Neuronal stem cell (in vitro differentiated cells): ENCODE results near the gene MTO1.

Experiments
- DNase-seq: peaks from one replicate; pipeline ENCODE4 v3.0.0-alpha.2; 2013; ENCODE audit warnings: low spot score
- H2AFZ ChIP-seq: one replicate; pipeline ENCODE4 v1.6.1; 2013; ENCODE audit warnings: mild to moderate bottlenecking, low read length, inconsistent platforms
- H2AK5ac ChIP-seq: 2 replicates; pipeline ENCODE4 v1.6.1; 2013; ENCODE audit warnings: low read depth, mild to moderate bottlenecking, inconsistent platforms, low read length, moderate library complexity, mixed read lengths
- H2BK120ac ChIP-seq: 2 replicates; pipeline ENCODE4 v1.6.1; 2013; ENCODE audit warnings: low read depth, mild to moderate bottlenecking, inconsistent platforms, low read length, moderate library complexity, mixed read lengths
- H2BK12ac ChIP-seq: one replicate; pipeline ENCODE4 v1.6.1; 2013; ENCODE audit warnings: low read length, inconsistent platforms
- H2BK15ac ChIP-seq: 2 replicates; pipeline ENCODE4 v1.6.1; 2013; ENCODE audit warnings: mild to moderate bottlenecking, low read length, inconsistent platforms, mixed read lengths
- H2BK5ac ChIP-seq: one replicate; pipeline ENCODE4 v1.6.1; 2013; ENCODE audit warnings: inconsistent platforms, mild to moderate bottlenecking, low read length, moderate library complexity
- H3K14ac ChIP-seq: one replicate; pipeline ENCODE4 v1.6.1; 2013; ENCODE audit warnings: low read length, inconsistent platforms
- H3K18ac ChIP-seq: 2 replicates; pipeline ENCODE4 v1.6.1; 2013; ENCODE audit warnings: low read length, inconsistent platforms
- H3K23ac ChIP-seq: 2 replicates; pipeline ENCODE4 v1.6.1; 2013; ENCODE audit warnings: low read depth, mild to moderate bottlenecking, mixed read lengths, low read length, inconsistent platforms; ENCODE audit not compliant: poor library complexity
- H3K27ac ChIP-seq: replicated peaks from 3 replicates; pipeline ENCODE4 v1.5.1; 2013; ENCODE audit warnings: low read length, inconsistent platforms
- H3K27me3 ChIP-seq, 3 experiments: 2 replicates each; pipeline ENCODE4 v1.6.1; 2013; ENCODE audit warnings: low read length in 3 of 3, mild to moderate bottlenecking in 2 of 3, inconsistent platforms in 1 of 3, low read depth in 1 of 3, mixed read lengths in 1 of 3, moderate library complexity in 1 of 3; ENCODE audit not compliant: control insufficient read depth in 3 of 3, insufficient read depth in 3 of 3
- H3K36me3 ChIP-seq, 2 donors: replicated peaks in 1 of 2; 2 replicates each; pipeline ENCODE4 v1.6.1; 2013; ENCODE audit warnings: low read length in 2 of 2; ENCODE audit not compliant: control insufficient read depth in 2 of 2, insufficient read depth in 2 of 2
- H3K4ac ChIP-seq: 2 replicates; pipeline ENCODE4 v1.6.1; 2013; ENCODE audit warnings: inconsistent platforms, mild to moderate bottlenecking, low read length, moderate library complexity
- H3K4me1 ChIP-seq, 2 donors: 1 replicate in 1 of 2; 2 replicates in 1 of 2; pipeline ENCODE4 v1.6.1; 2013; ENCODE audit warnings: low read length in 2 of 2, low read depth in 1 of 2; ENCODE audit not compliant: control insufficient read depth in 2 of 2, insufficient read depth in 1 of 2
- H3K4me2 ChIP-seq: one replicate; pipeline ENCODE4 v1.6.1; 2013; ENCODE audit warnings: mild to moderate bottlenecking, low read length, inconsistent platforms; ENCODE audit not compliant: insufficient read depth, poor library complexity, severe bottlenecking
- H3K4me3 ChIP-seq, 2 donors: 2 replicates each; pipeline ENCODE4 v1.5.1; 2013; ENCODE audit warnings: low read length in 2 of 2, mild to moderate bottlenecking in 2 of 2, inconsistent platforms in 1 of 2, moderate library complexity in 1 of 2
- H3K79me1 ChIP-seq: one replicate; pipeline ENCODE4 v1.6.1; 2013; ENCODE audit warnings: low read depth, mild to moderate bottlenecking, inconsistent platforms, low read length, moderate library complexity
- H3K9ac ChIP-seq: one replicate; pipeline ENCODE4 v1.6.1; 2013; ENCODE audit warnings: mild to moderate bottlenecking, low read depth, low read length, inconsistent platforms; ENCODE audit not compliant: poor library complexity
- H3K9me3 ChIP-seq, 2 donors: replicated peaks in 1 of 2; 2 replicates each; pipeline versions ENCODE3 to v1.6.1; 2013; ENCODE audit warnings: low read length in 2 of 2, mild to moderate bottlenecking in 2 of 2, inconsistent platforms in 1 of 2, low read depth in 1 of 2, mixed read lengths in 1 of 2, moderate library complexity in 1 of 2; ENCODE audit not compliant: control insufficient read depth in 2 of 2, insufficient read depth in 1 of 2
- H4K8ac ChIP-seq: one replicate; pipeline ENCODE4 v1.6.1; 2013; ENCODE audit warnings: low read depth, mild to moderate bottlenecking, inconsistent platforms, low read length, moderate library complexity
- H4K91ac ChIP-seq: one replicate; pipeline ENCODE4 v1.6.1; 2013; ENCODE audit warnings: low read length, low read depth, mild to moderate bottlenecking, inconsistent platforms; ENCODE audit not compliant: poor library complexity
- WGBS, 2 donors: extraction: QIAGEN DNeasy Blood & Tissue Kit; methylation state at CpG; one replicate each; pipeline ENCODE4 v1.1.7; 2013; ENCODE audit warnings: missing lambda C conversion rate in 2 of 2, mixed read lengths in 1 of 2; ENCODE audit not compliant: insufficient read length in 2 of 2, insufficient replicate concordance in 1 of 2; ENCODE audit errors: extremely low coverage in 2 of 2; 5-methylcytosine and 5-hydroxymethylcytosine counted together

MTO1 gene

DNA sequence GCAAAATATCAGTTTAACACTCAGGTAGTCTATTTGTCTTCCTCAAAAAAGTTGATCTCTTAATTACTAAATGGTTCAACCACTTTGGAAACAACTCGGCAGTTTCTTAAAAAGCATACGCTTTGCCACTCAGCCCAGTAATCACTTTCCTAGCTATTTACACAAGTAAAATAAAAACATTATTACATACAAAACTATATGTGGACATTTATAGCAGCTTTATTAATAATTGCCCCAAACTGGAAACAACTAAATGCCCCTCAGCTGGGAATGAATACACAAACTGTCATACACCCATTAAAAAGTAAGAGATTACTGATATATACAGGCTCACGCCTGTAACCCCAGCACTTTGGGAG, 51.9 kb downstream of the MTO1 start:
- no peaks in the 10 kb centered on the region for H3K9me3 ChIP-seq
- no peak overlapping the region for H2BK15ac ChIP-seq
- H3K4me3 ChIP-seq = no peak overlapping the region
- H3K4ac ChIP-seq = no peak overlapping the region
- no peak overlapping the region for H3K23ac ChIP-seq
- H3K18ac ChIP-seq = no peak overlapping the region
- peaks cover 13 to 48% of the 10 kb centered on the region in 2 donors for H3K36me3 ChIP-seq
- DNase-seq = no peak
- H4K91ac ChIP-seq = no peak overlapping the region
- H4K8ac ChIP-seq = no peak overlapping the region
- no peak overlapping the region for H2BK5ac ChIP-seq
- no peak overlapping the region for H2BK120ac ChIP-seq
- no peak overlapping the region for H2BK12ac ChIP-seq
- no peak overlapping the region for H3K27ac ChIP-seq
- peaks cover 3 to 6% of the 10 kb centered on the region in 2 donors for H3K4me1 ChIP-seq
- H3K9ac ChIP-seq = no peak overlapping the region
- H3K79me1 ChIP-seq = peaks cover under 1% of the 10 kb centered on the region
- no peak overlapping the region for H3K4me2 ChIP-seq
- no peak overlapping the region for H2AFZ ChIP-seq
- no peak overlapping the region for H3K14ac ChIP-seq
- WGBS, 2 donors = no CpG with 5 or more reads among the region's 3 CpGs
- no peaks in the 10 kb centered on the region for H3K27me3 ChIP-seq
- H2AK5ac ChIP-seq = no peak overlapping the region

DNA sequence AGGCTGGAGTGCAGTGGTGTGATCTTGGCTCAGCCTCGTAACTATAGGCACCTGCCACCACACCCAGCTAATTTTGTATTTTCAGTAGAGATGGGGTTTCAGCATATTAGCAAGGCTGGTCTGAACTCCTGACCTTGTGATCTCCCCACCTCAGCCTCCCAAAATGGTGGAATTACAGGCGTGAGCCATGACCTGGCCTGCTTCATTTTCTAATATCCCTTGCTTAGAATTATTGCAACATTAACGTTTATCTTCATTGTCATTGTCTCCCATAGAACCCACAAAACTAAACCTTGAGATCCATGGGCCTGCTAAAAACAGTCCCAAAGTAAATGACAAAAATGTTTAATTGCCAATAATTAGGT, 53.2 kb downstream of the MTO1 start:
- Histone ChIP-seq H3K36me3 (peaks cover 20 to 60% of the 10 kb centered on the region in 2 donors), H3K79me1 (peaks cover 2% of the 10 kb centered on the region), H3K23ac (no peak overlapping the region), H3K4ac (no peak overlapping the region), H2BK12ac (no peak overlapping the region), H4K8ac (no peak overlapping the region), H3K14ac (no peak overlapping the region), H3K27ac (no peak overlapping the region), H3K9me3 (no peaks in the 10 kb centered on the region), H3K9ac (no peak overlapping the region), H3K4me3 (no peak overlapping the region), H3K27me3 (no peaks in the 10 kb centered on the region), H2BK15ac (no peak overlapping the region), H3K18ac (no peak overlapping the region), H3K4me1 (peaks cover 6 to 9% of the 10 kb centered on the region in 2 donors), H2AK5ac (no peak overlapping the region), H3K4me2 (no peak overlapping the region), H4K91ac (no peak overlapping the region), H2BK5ac (no peak overlapping the region), H2BK120ac (no peak overlapping the region), H2AFZ (no peak overlapping the region)
- DNase-seq = no peak
- WGBS, 2 donors = no CpG with 5 or more reads among the region's 3 CpGs

DNA sequence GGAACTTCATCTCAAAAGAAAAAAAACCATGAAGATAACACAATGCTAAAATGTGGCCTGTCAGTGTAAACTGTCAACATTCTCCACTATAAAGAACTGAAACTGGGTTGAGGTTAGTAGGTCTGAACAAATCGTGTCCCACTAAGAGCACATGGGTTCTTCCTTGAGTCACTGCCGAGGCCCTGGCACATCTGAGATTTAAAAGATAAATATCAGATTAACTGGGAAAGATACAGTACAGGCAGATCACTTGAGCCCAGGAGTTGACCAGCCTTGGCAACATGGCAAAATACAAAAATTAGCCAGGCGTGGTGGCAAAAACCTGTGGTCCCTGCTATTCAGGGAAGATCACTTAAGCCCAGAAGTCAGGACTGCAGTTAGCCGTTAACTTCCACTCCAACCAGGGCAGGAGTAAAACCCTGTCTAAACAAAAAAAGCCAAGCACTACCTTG, 53.7 kb downstream of the MTO1 start:
- Histone ChIP-seq H2BK120ac (no peak overlapping the region), H3K4me1 (peaks cover 6 to 9% of the 10 kb centered on the region in 2 donors), H2BK12ac (no peak overlapping the region), H3K79me1 (peaks cover 3% of the 10 kb centered on the region), H3K9ac (no peak overlapping the region), H3K4ac (no peak overlapping the region), H3K4me3 (no peak overlapping the region), H3K27me3 (no peaks in the 10 kb centered on the region), H3K36me3 (peaks cover 24 to 65% of the 10 kb centered on the region in 2 donors), H2BK15ac (no peak overlapping the region), H3K23ac (no peak overlapping the region), H3K18ac (no peak overlapping the region), H3K9me3 (no peaks in the 10 kb centered on the region), H4K8ac (no peak overlapping the region), H3K14ac (no peak overlapping the region), H2BK5ac (no peak overlapping the region), H2AK5ac (no peak overlapping the region), H2AFZ (no peak overlapping the region), H3K4me2 (no peak overlapping the region), H3K27ac (peak overlapping the region; percentile 13), H4K91ac (no peak overlapping the region)
- DNase-seq = no peak
- no CpG with 5 or more reads among the region's 4 CpGs for WGBS, 2 donors

DNA sequence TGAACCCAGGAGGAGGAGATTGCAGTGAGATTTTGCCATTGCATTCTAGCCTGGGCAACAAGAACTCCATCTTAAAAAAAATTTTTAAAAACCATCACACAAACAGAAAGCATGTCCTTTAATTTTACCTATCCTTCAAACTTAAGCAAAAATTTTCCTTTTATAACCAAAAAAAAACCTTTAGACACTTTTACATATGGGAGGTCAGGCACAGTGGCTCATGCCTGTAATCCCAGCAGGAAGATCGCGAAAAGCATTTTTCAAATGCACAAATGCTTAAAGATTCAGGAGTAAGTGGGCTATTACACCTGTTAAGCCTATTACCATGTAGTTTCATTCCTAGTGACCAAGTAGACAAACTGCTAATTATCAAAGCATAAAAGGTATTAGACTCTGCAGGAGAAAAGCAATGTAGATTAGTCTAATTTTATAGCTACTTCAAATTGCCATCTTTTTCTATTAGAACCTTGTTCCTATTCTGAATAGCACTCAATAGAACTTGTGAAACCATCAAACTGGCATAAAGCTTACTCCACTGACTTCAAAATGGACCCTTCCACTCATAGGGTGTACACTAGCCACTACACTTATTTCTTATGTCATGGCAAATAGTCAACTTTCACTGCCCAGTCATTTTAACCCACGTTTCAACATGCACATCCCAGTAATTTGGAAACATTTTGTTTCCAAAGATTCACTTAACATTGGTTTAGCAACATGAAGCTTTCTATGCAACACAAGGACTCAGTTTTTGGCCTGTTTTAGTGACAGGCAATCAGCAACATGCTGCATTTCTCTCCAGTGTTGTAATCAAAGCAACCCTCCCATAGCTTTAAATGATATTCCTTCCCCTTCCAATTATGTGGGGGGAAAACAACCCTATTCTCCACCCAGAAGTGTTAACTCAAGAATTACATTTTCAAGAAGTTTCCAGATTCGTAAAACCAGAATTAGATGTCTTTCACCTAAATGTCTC, 55.3 kb downstream of the MTO1 start:
- no peak for DNase-seq
- Histone ChIP-seq H3K4me2 (peak overlapping the region; percentile 31), H3K18ac (no peak overlapping the region), H3K36me3 (peaks cover 25 to 65% of the 10 kb centered on the region in 2 donors), H4K8ac (no peak overlapping the region), H3K27ac (peak overlapping the region; percentile 53), H2AFZ (no peak overlapping the region), H3K27me3 (no peaks in the 10 kb centered on the region), H2BK15ac (no peak overlapping the region), H3K9me3 (no peaks in the 10 kb centered on the region), H2BK120ac (no peak overlapping the region), H3K4me3 (peak overlapping the region in 1 of 2 donors; percentile 7), H3K4me1 (peaks cover 6 to 9% of the 10 kb centered on the region in 2 donors), H3K9ac (no peak overlapping the region), H2BK12ac (no peak overlapping the region), H3K23ac (no peak overlapping the region), H2BK5ac (no peak overlapping the region), H3K79me1 (peaks cover 6% of the 10 kb centered on the region), H3K14ac (no peak overlapping the region), H2AK5ac (no peak overlapping the region), H3K4ac (no peak overlapping the region), H4K91ac (no peak overlapping the region)
- no CpG with 5 or more reads among the region's 4 CpGs for WGBS, 2 donors
